ENCODE measurements around the gene TAF1D. TPM values are rescaled to one million over a fixed set of nuclear protein-coding genes. Genes with fewer than 3 reads are reported as not detected.
A peak's percentile ranks its signal among the peaks of the same experiment; 100 is the strongest.

Gene TAF1D
- total and polyA plus RNA-seq, 10 of the 15 experiments (the other 5 are each of a cell fraction or from before 2014, with no cell fraction given) = 101 to 314 (median 199) TPM

- TF ChIP-seq KDM1A (IDR thresholded peaks at IDR 0.05; ENCODE audit: borderline replicate concordance) (no peak), ATF7 (IDR thresholded peaks at IDR 0.05; ENCODE audit: low read depth) (peak; percentile 42; the same call in 1 of the 2 replicates), RELB (IDR thresholded peaks at IDR 0.05; ENCODE audit: low read depth) (0 out of 2 replicates have a peak, but pooled peaks have one; percentile 64), YBX1 (IDR thresholded peaks at IDR 0.05) (no peak), JUNB (IDR thresholded peaks at IDR 0.05) (no peak; the same call in 1 of the 2 replicates), CHD2 (IDR thresholded peaks at IDR 0.05; ENCODE audit: borderline replicate concordance, low read depth, low read length) (peak; percentile 97), GABPA (IDR thresholded peaks at IDR 0.05; ENCODE audit: low read depth) (peak; percentile 37; the same call in 1 of the 2 replicates), PAX8 (IDR thresholded peaks at IDR 0.05) (0 out of 2 replicates have a peak, but pooled peaks have one; percentile 29), NFIC (IDR thresholded peaks at IDR 0.05; ENCODE audit: low read depth, low read length) (0 out of 2 replicates have a peak, but pooled peaks have one; percentile 28), SMAD5 (IDR thresholded peaks at IDR 0.05; ENCODE audit: low read depth) (peak; percentile 97), SIX5 (IDR thresholded peaks at IDR 0.05; ENCODE audit: low read depth, low read length, severe bottlenecking) (no peak), PKNOX1 (IDR thresholded peaks at IDR 0.05) (peak; percentile 41; the same call in 1 of the 2 replicates), TCF12 (IDR thresholded peaks at IDR 0.05; ENCODE audit: low read depth, low read length) (peak; percentile 76; the same call in 1 of the 2 replicates), SIN3A (IDR thresholded peaks at IDR 0.05; ENCODE audit: low read depth, low read length) (peak; percentile 73), PML (IDR thresholded peaks at IDR 0.05; ENCODE audit: low read length) (peak; percentile 99), ZNF207 (IDR thresholded peaks at IDR 0.05; ENCODE audit: borderline replicate concordance) (peak; percentile 24; the same call in 1 of the 2 replicates), REST (IDR thresholded peaks at IDR 0.05; ENCODE audit: low read depth, low read length) (peak; percentile 47; the same call in 1 of the 2 replicates), PBX3 (IDR thresholded peaks at IDR 0.05; ENCODE audit: insufficient replicate concordance, low read depth, low read length) (no peak), SMAD1 (IDR thresholded peaks at IDR 0.05; ENCODE audit: low read depth, partially characterized antibody) (peak; percentile 80), HCFC1 (IDR thresholded peaks at IDR 0.05; ENCODE audit: low read length) (peak; percentile 53), LARP7 (IDR thresholded peaks at IDR 0.05) (peak; percentile 76; the same call in 1 of the 2 replicates)
Measured at GRCh38 chr11:93741094-93741881, at the start of gene TAF1D, which contains the start of gene C11orf54 (continued).

All from GM12878 (cell line).